Mammary epithelial cell (primary cell): ENCODE data around the gene ZBTB39.

Source experiments
- EZH2 ChIP-seq: IDR thresholded peaks from 2 replicates; pipeline ENCODE4 v1.6.1; 2012; ENCODE audit warnings: low read length, inconsistent platforms, borderline replicate concordance
- TF ChIP-seq, protein P1 (sequence below), 2 donors: IDR thresholded peaks in 1 of 2; conservative IDR thresholded peaks in 1 of 2; 2 replicates each; pipeline ENCODE4 v1.5.1; 2011 to 2012; ENCODE audit warnings: inconsistent platforms in 2 of 2, low read length in 2 of 2, mild to moderate bottlenecking in 2 of 2, control low read depth in 1 of 2, low read depth in 1 of 2; ENCODE audit not compliant: insufficient read depth in 1 of 2; ENCODE audit errors: extremely low read depth in 1 of 2

- TF ChIP-seq, protein P1, sequence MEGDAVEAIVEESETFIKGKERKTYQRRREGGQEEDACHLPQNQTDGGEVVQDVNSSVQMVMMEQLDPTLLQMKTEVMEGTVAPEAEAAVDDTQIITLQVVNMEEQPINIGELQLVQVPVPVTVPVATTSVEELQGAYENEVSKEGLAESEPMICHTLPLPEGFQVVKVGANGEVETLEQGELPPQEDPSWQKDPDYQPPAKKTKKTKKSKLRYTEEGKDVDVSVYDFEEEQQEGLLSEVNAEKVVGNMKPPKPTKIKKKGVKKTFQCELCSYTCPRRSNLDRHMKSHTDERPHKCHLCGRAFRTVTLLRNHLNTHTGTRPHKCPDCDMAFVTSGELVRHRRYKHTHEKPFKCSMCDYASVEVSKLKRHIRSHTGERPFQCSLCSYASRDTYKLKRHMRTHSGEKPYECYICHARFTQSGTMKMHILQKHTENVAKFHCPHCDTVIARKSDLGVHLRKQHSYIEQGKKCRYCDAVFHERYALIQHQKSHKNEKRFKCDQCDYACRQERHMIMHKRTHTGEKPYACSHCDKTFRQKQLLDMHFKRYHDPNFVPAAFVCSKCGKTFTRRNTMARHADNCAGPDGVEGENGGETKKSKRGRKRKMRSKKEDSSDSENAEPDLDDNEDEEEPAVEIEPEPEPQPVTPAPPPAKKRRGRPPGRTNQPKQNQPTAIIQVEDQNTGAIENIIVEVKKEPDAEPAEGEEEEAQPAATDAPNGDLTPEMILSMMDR (conservative IDR thresholded peaks at IDR 0.05 in 1 of 2, IDR thresholded peaks at IDR 0.05 in 1 of 2; ENCODE audit: extremely low read depth in 1 of 2, insufficient read depth in 1 of 2, low read depth in 1 of 2, low read length in 2 of 2), result no peak
- TF ChIP-seq EZH2, result no peak
Observed at GRCh38 chr12:56980268-56980667, 26.1 kb downstream of the ZBTB39 start.
